ENCODE results near the gene KCNQ1OT1.

The KCNQ1OT1 gene

GRCh38 chr11:2689651-2690575 lies 9.9 kb downstream of the KCNQ1OT1 start:
- DNase-seq (ENCODE audit: insufficient read length, low spot score): no peak
- FAIRE-seq: no peak

DNA sequence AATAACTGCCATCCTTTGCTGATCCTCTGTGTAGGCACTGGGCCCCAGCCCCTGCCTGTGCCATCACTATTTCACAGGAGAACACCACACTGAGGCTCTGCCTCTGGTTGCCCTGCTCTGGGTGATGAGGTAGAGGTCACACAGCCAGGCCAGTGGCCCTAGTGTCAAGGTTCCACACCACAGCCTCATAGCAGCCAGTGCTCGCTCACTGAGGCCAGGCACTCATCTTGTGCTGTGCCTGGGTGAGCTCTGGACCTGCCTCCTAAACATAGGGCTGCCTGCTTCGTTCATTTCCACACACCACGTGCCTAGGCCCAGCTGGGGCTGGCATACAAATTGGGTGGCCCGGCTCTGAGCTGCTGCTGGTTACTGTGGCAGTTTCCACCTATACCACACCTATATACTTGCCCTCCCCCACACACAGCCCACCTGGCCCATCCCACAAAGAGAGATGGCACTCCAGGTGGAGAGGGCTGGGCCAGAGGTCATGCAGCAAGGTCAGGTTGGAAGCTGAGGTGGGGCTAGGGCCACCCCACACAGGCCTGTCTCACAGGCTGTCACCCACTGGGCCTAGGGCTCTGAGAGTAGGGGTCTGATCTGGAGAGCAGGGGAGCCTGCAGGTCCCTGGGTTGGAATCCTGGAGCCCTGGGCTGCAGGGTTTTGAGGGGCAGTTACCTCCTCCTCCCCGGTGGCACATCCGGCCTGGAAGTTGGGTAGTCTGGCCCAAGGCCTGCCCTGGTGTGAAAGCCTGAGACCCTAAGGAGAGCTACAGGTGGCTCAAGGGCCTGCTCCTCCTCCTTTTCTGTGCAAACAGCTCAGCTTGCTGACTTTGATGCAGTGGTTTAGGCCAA lies 11.2 kb downstream of the KCNQ1OT1 start:
- no peak for FAIRE-seq
- no peak for DNase-seq (ENCODE audit: insufficient read length, low spot score)

GRCh38 chr11:2687782-2688191 lies 12.0 kb downstream of the KCNQ1OT1 start:
- no peak for DNase-seq (ENCODE audit: insufficient read length, low spot score)
- no peak for FAIRE-seq

DNA sequence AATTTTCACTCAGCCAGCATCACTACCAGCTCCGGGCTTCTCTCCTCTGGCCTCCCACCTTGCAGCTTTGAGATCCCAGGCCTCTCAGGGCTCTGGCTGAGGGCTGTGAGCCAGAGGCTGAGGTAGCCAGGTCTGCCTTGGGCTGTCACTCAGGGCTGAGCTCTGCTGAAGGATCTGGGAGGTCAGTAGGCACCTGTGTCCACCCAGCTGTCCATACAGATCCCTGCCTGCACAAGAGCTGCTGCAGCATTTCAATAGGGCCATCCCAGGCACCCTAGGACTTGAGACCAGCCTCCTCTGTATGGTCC lies 12.6 kb downstream of the KCNQ1OT1 start:
- FAIRE-seq (no peak), DNase-seq (ENCODE audit: insufficient read length, low spot score) (no peak)

- DNase-seq (ENCODE audit: insufficient read length, low spot score) (no peak), FAIRE-seq (no peak)
Measured at GRCh38 chr11:2686360-2687222, 13.2 kb downstream of the KCNQ1OT1 start.

DNA sequence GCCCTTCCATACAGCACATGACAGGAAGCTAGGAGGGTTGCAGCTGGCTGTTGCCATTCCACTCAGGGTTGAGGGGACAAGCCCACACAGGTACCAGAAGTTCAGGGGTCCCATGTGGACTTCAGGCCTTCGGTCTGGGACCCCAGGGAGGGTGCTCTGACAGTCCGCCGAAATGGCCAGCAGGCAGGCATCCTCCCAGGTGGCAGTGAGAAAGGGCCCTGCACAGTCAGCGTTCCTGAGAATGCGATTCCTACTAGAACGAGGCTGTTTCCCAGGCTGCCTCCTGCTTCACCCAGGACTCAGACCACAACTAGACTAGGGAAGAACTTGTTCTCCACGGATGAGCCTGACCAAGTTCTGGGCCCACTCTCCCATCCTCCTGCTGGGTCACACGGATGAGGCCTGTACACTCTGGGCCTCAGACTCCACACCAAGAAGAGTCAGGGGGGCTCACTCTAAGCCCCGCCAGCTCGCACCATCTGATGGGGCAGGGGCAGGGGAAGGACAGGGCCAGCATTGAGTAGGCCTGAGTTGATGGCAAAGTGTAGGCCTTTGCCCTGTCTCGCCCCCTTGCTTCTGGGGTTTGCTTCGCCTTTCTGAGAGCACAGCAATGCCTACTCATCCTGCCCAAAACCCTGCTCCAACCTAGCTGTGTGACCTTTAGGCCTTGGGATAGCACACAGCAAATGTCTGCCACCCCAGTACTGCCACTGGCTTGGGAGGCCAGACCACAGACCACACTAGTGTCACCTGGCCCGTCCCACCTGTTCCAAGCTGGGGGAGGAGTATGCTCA lies 14.0 kb downstream of the KCNQ1OT1 start:
- FAIRE-seq: no peak
- DNase-seq (ENCODE audit: insufficient read length, low spot score): no peak

DNA sequence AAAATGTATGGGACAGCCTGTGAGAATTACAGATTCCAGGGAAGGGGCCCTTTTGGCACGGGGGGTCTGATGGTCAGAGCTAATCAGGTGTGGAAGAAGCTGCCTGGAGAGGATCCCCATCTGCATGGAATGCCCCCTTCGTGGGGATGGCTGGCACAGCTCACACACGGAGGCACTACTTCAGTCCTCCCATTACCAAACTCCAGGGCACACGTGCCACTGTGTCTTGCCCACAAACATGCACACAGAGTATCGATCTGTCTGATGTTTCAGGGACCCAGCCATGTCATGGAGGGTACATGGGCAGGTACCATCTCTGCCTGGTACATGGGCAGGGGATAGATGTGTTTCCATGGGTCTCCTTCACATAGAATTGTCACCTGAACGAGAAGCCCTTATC lies 14.7 kb downstream of the KCNQ1OT1 start:
- no peak for DNase-seq (ENCODE audit: insufficient read length, low spot score)
- no peak for FAIRE-seq

DNA sequence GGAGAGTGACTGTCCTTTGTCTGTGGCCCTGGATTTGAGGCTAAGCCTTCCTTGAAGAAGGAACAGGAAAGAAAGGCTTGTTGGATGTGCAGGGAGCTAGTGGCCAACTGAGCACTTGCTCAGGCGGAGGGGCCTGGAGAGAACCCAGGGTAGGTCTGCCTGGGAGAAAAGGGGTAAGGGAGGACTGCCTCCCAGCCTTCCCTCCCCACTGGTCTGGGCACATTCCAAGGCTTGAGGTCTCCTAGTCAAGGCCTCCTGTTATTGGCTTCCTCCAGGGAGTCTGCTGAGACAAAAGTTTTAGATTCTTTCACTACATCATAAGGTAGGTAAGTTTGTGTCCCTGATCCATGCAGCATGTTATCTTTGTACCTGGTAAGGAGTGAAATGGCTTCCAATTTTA lies 15.2 kb downstream of the KCNQ1OT1 start:
- DNase-seq (ENCODE audit: insufficient read length, low spot score) (no peak), FAIRE-seq (no peak)

DNA sequence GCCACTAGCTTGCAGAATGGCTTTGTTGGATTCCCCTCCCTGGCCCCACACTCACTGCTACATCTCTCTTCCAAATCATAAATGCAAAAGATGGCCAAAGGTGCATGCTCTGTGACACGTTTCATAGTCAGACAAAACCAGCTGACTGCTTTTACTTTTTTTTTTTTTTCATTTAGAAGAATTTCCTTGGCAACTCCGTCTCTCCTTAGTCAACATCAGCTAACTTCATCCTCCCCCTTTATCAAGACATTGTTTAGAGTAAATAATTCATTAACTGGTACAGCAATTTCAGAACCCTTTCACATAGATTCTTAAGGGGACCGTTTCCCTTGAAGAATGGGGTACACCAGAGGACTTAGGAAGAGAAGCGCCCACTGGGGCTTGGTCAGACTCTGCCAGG lies 16.0 kb downstream of the KCNQ1OT1 start:
- FAIRE-seq (no peak), DNase-seq (ENCODE audit: insufficient read length, low spot score) (no peak)

GRCh38 chr11:2681408-2682145 lies 18.2 kb downstream of the KCNQ1OT1 start:
- no peak for FAIRE-seq

DNA sequence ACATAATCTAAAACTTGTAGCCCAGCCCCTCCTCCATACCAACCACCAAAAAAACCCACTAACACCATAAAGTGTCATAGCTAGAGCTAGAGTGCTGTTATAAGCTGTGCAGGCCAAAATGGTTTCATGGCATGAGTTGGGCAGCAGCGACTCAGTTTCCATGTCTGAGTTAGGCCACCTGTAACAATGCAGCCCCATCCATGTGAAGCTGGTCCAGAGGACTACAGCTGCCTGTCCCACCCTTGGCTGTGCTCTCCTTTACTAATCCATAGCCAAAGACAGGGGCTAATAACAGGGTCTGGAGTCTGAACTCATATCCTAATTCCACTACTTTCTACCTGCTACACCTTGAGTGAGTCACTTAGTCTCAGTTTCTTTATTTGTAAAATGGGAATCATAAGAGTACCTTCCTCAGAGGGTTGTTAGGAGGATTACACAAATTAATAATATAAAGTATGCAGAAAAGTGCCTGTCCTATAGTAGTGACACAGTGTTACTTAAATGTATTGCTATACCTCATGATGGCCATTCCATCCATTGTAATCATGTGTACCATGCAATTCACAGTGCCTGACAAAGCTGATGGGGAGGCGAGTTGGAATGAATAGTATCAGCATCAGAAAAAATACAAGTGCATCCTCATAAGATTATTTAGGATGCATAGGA lies 20.6 kb downstream of the KCNQ1OT1 start:
- no peak for DNase-seq (ENCODE audit: insufficient read length, low spot score)
- no peak for FAIRE-seq

More at GRCh38 chr11:2681408-2682145, 18.2 kb downstream of the KCNQ1OT1 start:
- no peak for DNase-seq (ENCODE audit: insufficient read length, low spot score)

DNA sequence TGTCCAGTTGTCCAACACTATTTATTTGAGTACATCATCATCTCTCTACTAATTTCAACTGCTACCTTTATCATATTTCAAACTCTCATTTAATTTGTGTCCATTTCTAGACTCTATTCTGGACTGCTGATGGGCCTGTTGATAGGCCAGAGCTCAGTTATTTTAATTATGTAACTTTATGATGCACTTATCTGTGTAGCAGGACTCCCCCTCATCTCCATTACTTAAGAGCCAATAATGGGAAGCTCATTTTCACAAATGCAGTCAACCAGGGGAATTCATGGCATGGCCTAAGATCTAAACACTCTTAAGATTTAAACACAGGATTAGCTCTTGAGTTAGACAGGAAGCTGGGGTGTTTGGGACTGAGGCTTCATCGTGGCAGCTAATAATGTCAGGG lies 21.4 kb downstream of the KCNQ1OT1 start:
- DNase-seq (ENCODE audit: insufficient read length, low spot score) (no peak), FAIRE-seq (no peak)

GRCh38 chr11:2677127-2677526 lies 22.7 kb downstream of the KCNQ1OT1 start:
- FAIRE-seq (no peak), DNase-seq (ENCODE audit: insufficient read length, low spot score) (no peak)

GRCh38 chr11:2675540-2675939 lies 24.3 kb downstream of the KCNQ1OT1 start:
- no peak for FAIRE-seq

GRCh38 chr11:2674658-2675131 lies 25.1 kb downstream of the KCNQ1OT1 start:
- FAIRE-seq (no peak), DNase-seq (ENCODE audit: insufficient read length, low spot score) (no peak)

More at GRCh38 chr11:2675540-2675939, 24.3 kb downstream of the KCNQ1OT1 start:
- no peak for DNase-seq (ENCODE audit: insufficient read length, low spot score)

GRCh38 chr11:2673871-2674471 lies 25.8 kb downstream of the KCNQ1OT1 start:
- no peak for DNase-seq (ENCODE audit: insufficient read length, low spot score)
- FAIRE-seq: no peak

- no peak for DNase-seq (ENCODE audit: insufficient read length, low spot score)
- FAIRE-seq: no peak
Measured at GRCh38 chr11:2673250-2673610, 26.6 kb downstream of the KCNQ1OT1 start.

DNA sequence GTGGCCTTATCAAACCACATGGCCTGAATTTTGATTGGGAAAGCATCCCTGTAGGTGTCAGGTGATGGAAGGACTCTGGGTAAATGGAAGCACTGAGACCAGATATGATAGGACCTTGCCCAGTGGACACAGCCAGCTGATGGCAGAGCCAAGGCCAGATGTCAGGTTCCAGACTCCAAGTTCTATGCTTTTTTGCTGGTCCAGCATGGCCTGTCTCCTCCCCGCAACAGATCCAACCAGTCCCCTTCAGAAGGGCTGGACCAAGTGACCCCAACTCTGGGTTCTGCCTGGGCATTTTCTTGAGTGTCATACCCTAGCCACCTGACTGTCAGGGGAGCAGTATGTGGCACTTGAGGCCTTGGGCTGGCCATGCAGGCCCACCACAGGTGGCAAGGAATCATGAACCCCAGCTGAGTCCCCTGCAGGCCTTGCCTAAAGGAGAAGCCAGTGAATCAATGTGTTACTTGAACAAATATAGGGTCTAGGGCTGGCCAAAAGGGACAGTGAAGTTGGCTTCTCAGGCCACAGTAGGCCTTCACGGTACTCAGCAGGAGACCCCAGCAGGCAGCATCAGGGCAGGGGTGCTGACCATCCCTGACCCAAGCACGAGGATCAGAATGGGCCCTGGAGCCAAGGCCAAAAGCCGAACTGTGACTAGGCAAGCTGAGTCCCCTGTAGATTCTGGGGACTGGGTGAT lies 27.1 kb downstream of the KCNQ1OT1 start:
- DNase-seq (ENCODE audit: insufficient read length, low spot score): no peak
- FAIRE-seq: no peak
